ENCODE measurements around the gene NPHP3.
"Not testable (repeated sequence)": the region's sequence is repeated elsewhere in the genome, so short reads cannot be mapped to it uniquely, and the experiment has no call there.

Gene NPHP3

GRCh38 chr3:132641427-132641826, 80.8 kb downstream of the NPHP3 start:
- not testable (repeated sequence) for DNase-seq

DNA sequence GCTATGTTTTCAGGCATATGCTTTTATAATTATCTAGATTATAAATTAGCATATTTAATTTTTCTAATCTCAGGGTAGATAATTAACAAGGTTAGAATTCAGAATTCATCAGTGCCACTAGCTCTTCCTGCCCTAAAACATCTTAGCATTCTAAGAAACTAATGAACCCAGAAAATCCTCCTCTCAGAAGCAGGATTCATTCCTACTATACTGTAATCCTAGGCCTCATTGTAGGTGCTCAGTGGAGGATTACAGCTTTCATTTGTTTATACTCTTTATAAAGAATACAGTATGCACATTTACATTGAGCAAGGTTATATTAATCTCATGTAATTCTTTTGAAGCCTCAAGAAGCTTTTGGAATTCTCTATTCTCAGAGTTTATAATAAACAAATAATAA, 83.5 kb downstream of the NPHP3 start:
- DNase-seq = no peak

DNA sequence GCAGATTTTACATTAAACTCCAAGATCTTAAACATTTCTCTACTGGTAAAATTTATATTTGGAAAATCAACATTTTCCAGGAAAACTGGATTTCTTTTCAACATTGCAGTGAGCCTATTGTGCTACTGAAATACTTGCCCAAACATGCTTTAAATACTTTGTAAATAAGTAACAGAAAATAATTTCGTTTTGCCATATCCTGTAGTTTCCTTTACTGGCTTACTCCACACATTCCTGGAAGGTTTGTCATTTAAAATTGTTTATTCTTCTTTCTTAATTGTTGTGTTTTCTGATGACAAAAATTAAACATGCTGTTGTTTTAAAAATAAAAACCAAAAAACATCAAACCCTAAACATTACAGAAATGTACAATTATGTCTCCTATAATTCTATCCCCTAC, 84.6 kb downstream of the NPHP3 start:
- no peak for DNase-seq

GRCh38 chr3:132635052-132635451, 87.2 kb downstream of the NPHP3 start:
- no peak for DNase-seq
